GM12801 (cell line): ENCODE measurements around the gene RASD2.

Experiments
- CTCF ChIP-seq: IDR thresholded peaks from one replicate; pipeline ENCODE4 v1.5.1; 2011; ENCODE audit warnings: control low read depth; ENCODE audit not compliant: insufficient read length; ENCODE audit errors: extremely low read depth

Gene RASD2

GRCh38 chr22:35540595-35541253 is at the start of gene RASD2:
RASD2 (plus strand) TSS chr22:35540831; CDS start chr22:35546810, 5,979 bp downstream.
- no peak for TF ChIP-seq CTCF

GRCh38 chr22:35491908-35492380 is 48.7 kb upstream of the RASD2 start:
- TF ChIP-seq CTCF: no peak

GRCh38 chr22:35493074-35493473 is 47.6 kb upstream of the RASD2 start:
- TF ChIP-seq CTCF: no peak

- no peak for TF ChIP-seq CTCF
These were observed 43.8 kb upstream of the RASD2 start for GRCh38 chr22:35496768-35497312.

GRCh38 chr22:35498026-35498800 is 42.4 kb upstream of the RASD2 start:
- TF ChIP-seq CTCF: no peak

GRCh38 chr22:35502836-35503235 is 37.8 kb upstream of the RASD2 start:
- TF ChIP-seq CTCF: no peak
